Activated CD4-positive, alpha-beta T cell treated with anti-CD3 and anti-CD28 coated beads, Interleukin-2, amount 50 U/mL, for 4 hours (primary cell): Measurements from ENCODE around the gene KRTAP4-12.
"Not testable (repeated sequence)": the region's sequence is repeated elsewhere in the genome, so short reads cannot be mapped to it uniquely, and the experiment has no call there.

ENCODE experiments used
- DNase-seq, 2 experiments: peaks; one replicate each; pipeline ENCODE4 v3.0.0-alpha.2; 2020

Gene KRTAP4-12

GRCh38 chr17:41084100-41084856, 39.7 kb downstream of the KRTAP4-12 start, which contains the start of gene KRTAP4-7:
KRTAP4-7 (plus strand) TSS chr17:41084150; CDS start chr17:41084207, 57 bp downstream.
- not testable (repeated sequence) for DNase-seq

- not testable (repeated sequence) for DNase-seq
Measured at GRCh38 chr17:41083427-41083826, 40.6 kb downstream of the KRTAP4-12 start.

- no peak for DNase-seq
Measured at GRCh38 chr17:41082626-41083025, 41.4 kb downstream of the KRTAP4-12 start.

- DNase-seq: no peak
Measured at GRCh38 chr17:41076788-41077187, 47.2 kb downstream of the KRTAP4-12 start.

- DNase-seq: no peak
Measured at GRCh38 chr17:41073676-41074075, 50.3 kb downstream of the KRTAP4-12 start.
